ENCODE data around the gene PARD3B.

The PARD3B gene

GRCh38 chr2:205047273-205047839 lies 502.1 kb downstream of the PARD3B start:
- no peaks in the 10 kb centered on the region for H3K36me3 ChIP-seq (ENCODE audit: control insufficient read depth, insufficient read depth, low read length)
- H3K27me3 ChIP-seq (replicated peaks; ENCODE audit: control insufficient read depth, insufficient read depth, low read length) = no peaks in the 10 kb centered on the region
- no peak for DNase-seq (ENCODE audit: extremely low read depth, insufficient read length)
- H3K4me3 ChIP-seq (replicated peaks; ENCODE audit: low read depth, low read length) = no peak overlapping the region
- no peak for TF ChIP-seq CTCF (IDR thresholded peaks at IDR 0.05; ENCODE audit: insufficient read depth, low read length, poor library complexity, severe bottlenecking)

- Histone ChIP-seq H3K36me3 (ENCODE audit: control insufficient read depth, insufficient read depth, low read length) (no peaks in the 10 kb centered on the region), H3K4me3 (replicated peaks; ENCODE audit: low read depth, low read length) (no peak overlapping the region), H3K27me3 (replicated peaks; ENCODE audit: control insufficient read depth, insufficient read depth, low read length) (no peaks in the 10 kb centered on the region)
- no peak for TF ChIP-seq CTCF (IDR thresholded peaks at IDR 0.05; ENCODE audit: insufficient read depth, low read length, poor library complexity, severe bottlenecking)
- DNase-seq (ENCODE audit: extremely low read depth, insufficient read length) = no peak
These were observed 506.1 kb downstream of the PARD3B start for GRCh38 chr2:205051417-205051816.

DNA sequence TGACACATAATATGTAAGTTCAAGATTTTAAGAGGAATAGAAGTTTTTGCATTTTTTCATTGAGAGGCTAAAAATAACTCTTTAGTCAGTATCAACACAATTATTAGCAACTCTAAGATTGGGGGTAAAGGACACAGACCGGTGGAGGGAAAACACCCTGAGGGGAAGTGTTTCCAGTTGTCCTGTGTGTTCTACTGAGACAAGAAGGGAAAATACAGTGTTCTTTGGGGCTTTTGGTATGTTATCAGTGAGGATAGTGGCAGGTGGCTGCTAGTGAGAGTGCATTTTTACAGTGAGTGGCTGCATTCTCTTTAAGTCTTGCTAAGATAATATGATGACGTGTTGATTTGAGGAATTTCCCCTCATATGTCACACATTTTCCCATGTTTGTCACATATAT lies 507.5 kb downstream of the PARD3B start:
- no peaks in the 10 kb centered on the region for H3K27me3 ChIP-seq (replicated peaks; ENCODE audit: control insufficient read depth, insufficient read depth, low read length)
- H3K36me3 ChIP-seq (ENCODE audit: control insufficient read depth, insufficient read depth, low read length) = no peaks in the 10 kb centered on the region
- H3K4me3 ChIP-seq (replicated peaks; ENCODE audit: low read depth, low read length) = no peak overlapping the region
- no peak for TF ChIP-seq CTCF (IDR thresholded peaks at IDR 0.05; ENCODE audit: insufficient read depth, low read length, poor library complexity, severe bottlenecking)
- DNase-seq (ENCODE audit: extremely low read depth, insufficient read length) = no peak

DNA sequence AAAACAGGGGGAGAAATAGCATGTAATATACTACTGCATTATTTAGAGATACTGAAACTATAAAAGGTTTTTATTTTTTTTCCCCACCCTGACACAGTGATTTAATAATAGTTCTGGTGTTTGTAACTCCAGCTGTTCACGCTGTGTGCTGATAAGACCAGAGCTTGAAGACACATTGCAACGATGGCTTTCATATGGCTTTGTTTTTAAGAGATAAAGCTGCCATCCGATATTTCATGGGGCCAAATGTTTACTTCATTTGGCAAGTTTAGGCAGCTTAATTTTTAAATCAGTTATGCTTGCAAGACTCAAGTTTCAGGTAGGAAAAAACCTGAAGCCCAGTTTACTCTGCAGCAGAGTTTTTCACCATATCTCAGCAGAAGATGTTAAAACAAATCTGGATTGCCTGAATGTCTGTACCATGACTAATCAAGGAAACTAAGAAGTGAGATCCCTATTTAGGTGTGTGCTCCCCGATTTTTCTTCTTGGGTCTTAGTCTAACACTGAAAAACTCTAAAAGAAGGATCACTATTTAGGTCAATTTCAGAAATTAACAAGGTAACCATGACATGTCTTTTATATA lies 508.6 kb downstream of the PARD3B start:
- no peak for DNase-seq (ENCODE audit: extremely low read depth, insufficient read length)
- TF ChIP-seq CTCF (IDR thresholded peaks at IDR 0.05; ENCODE audit: insufficient read depth, low read length, poor library complexity, severe bottlenecking) = no peak
- Histone ChIP-seq H3K4me3 (replicated peaks; ENCODE audit: low read depth, low read length) (no peak overlapping the region), H3K36me3 (ENCODE audit: control insufficient read depth, insufficient read depth, low read length) (no peaks in the 10 kb centered on the region), H3K27me3 (replicated peaks; ENCODE audit: control insufficient read depth, insufficient read depth, low read length) (no peaks in the 10 kb centered on the region)

GRCh38 chr2:205054789-205055188 lies 509.5 kb downstream of the PARD3B start:
- TF ChIP-seq CTCF (IDR thresholded peaks at IDR 0.05; ENCODE audit: insufficient read depth, low read length, poor library complexity, severe bottlenecking) = no peak
- Histone ChIP-seq H3K27me3 (replicated peaks; ENCODE audit: control insufficient read depth, insufficient read depth, low read length) (no peaks in the 10 kb centered on the region), H3K4me3 (replicated peaks; ENCODE audit: low read depth, low read length) (no peak overlapping the region), H3K36me3 (ENCODE audit: control insufficient read depth, insufficient read depth, low read length) (no peaks in the 10 kb centered on the region)
- no peak for DNase-seq (ENCODE audit: extremely low read depth, insufficient read length)

DNA sequence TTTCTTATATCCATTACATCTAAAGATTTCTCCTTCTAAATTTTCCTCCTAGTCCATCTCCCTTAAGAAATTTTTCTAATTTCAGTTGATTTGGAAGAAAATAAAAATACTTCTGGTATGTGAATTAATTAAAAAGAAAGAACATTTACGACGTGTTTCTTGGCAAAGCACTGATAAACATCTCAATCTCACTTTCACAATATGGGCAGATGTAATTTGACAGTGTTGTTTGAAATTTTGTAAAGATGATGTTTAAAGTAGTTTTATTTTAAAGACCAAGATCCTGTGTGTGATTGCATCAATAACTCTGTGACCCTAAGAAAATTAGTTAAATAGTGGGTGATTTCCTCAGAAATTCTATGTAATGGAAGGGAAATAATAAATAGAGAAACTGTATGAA lies 510.0 kb downstream of the PARD3B start:
- no peak for TF ChIP-seq CTCF (IDR thresholded peaks at IDR 0.05; ENCODE audit: insufficient read depth, low read length, poor library complexity, severe bottlenecking)
- no peak for DNase-seq (ENCODE audit: extremely low read depth, insufficient read length)
- Histone ChIP-seq H3K4me3 (replicated peaks; ENCODE audit: low read depth, low read length) (no peak overlapping the region), H3K36me3 (ENCODE audit: control insufficient read depth, insufficient read depth, low read length) (no peaks in the 10 kb centered on the region), H3K27me3 (replicated peaks; ENCODE audit: control insufficient read depth, insufficient read depth, low read length) (no peaks in the 10 kb centered on the region)
